Heart left ventricle (tissue), 13 donors: ENCODE measurements around the gene RAD51.

Experiments
- POLR2A ChIP-seq, 2 donors: fragments of 450-650 bp; IDR thresholded peaks; one replicate each; pipeline ENCODE4 v1.6.1; 2017; ENCODE audit warnings: antibody characterized with exemption in 2 of 2, mild to moderate bottlenecking in 2 of 2, moderate library complexity in 2 of 2
- TF ChIP-seq, protein P1 (sequence below), 12 donors: fragments of 200-600 bp; sonication (generic) in 4 of 12; IDR thresholded peaks; one replicate each; pipeline versions ENCODE4 v1.5.0 to v1.8.0; 2018 to 2022; ENCODE audit warnings: antibody characterized with exemption in 12 of 12, mild to moderate bottlenecking in 5 of 12
- donor health status: ischemic (EF 13 %, LVEDD 7.1; RV severe dilation, severe dysfunction).
- donor health status: DM: no; HTN: yes; CAD: no.
- donor health status: DM: no; HTN: no; CAD: no.
- donor health status: ischemic (EF 25% LVEDD 6.9; RV normal size, moderate dysfunction).
- donor health status: ischemic (EF 25% LVEDD 5.7; RV mildly dilated, moderate dysfunction).
- donor health status: ischemic (EF 35%, LVEDD 5.7; RV mildly dilated, moderate dysfunction).
- donor health status: nonischemic (EF 11% LVEDD 7.7; RV severe dilation, severe dysfunction).
- donor health status: DM: yes; HTN: yes; CAD: no.
- donor health status: PGD.
- donor health status: ischemic (EF 29% LVEDD 5.4; RV normal size, mild dysfunction).
- donor health status: nonischemic (EF 23%, LVEDD 6.1; RV moderate dilation, normal function).

- TF ChIP-seq, protein P1, sequence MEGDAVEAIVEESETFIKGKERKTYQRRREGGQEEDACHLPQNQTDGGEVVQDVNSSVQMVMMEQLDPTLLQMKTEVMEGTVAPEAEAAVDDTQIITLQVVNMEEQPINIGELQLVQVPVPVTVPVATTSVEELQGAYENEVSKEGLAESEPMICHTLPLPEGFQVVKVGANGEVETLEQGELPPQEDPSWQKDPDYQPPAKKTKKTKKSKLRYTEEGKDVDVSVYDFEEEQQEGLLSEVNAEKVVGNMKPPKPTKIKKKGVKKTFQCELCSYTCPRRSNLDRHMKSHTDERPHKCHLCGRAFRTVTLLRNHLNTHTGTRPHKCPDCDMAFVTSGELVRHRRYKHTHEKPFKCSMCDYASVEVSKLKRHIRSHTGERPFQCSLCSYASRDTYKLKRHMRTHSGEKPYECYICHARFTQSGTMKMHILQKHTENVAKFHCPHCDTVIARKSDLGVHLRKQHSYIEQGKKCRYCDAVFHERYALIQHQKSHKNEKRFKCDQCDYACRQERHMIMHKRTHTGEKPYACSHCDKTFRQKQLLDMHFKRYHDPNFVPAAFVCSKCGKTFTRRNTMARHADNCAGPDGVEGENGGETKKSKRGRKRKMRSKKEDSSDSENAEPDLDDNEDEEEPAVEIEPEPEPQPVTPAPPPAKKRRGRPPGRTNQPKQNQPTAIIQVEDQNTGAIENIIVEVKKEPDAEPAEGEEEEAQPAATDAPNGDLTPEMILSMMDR (IDR thresholded peaks at IDR 0.05): no peak
- TF ChIP-seq POLR2A (IDR thresholded peaks at IDR 0.05): no peak
Observed at GRCh38 chr15:40756938-40757337, 62.0 kb downstream of the RAD51 start.
